ENCODE measurements around the gene SRP54.
"Not testable (repeated sequence)": the region's sequence is repeated elsewhere in the genome, so short reads cannot be mapped to it uniquely, and the experiment has no call there.

The SRP54 gene

DNA sequence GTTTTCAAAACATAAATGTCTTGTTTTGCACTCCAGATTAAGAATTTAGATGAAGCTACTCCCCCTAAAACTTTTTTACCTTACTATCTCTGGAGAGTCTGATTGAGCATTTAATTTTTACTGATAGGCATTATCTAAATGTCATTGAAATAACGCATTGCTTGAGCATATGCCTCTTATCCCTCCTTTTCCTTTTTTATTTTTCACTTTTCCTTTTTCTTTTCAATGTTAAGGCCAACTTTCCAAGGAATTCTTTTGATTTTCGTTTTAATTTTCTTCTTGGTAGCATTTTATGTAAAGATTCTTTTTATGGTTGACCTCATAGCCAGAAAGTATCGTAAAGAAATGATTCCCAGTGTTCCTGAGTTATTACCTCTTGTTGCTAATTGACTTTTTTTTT, 2.9 kb downstream of the SRP54 start:
- FAIRE-seq = no peak

DNA sequence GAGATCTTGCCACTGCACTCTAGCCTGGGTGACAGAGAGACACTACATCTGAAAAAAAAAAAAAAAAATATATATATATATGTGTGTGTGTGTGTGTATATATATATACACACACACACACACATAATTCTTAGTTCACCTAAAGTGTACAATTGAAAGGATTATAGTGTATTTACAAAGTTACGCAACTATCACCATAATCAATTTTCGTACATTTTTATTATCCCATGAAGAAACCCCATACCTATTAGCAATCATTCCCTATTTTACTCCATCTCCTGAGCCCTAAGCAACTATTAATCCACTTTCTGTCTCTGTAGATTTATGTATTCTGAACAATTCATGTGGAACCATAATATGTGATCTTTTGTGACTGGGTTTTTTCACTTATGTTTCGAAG, 4.4 kb downstream of the SRP54 start:
- FAIRE-seq = no peak

GRCh38 chr14:34989762-34990161, 7.0 kb downstream of the SRP54 start:
- no peak for FAIRE-seq

- no peak for FAIRE-seq
Observed at GRCh38 chr14:34993426-34993825, 10.6 kb downstream of the SRP54 start.

GRCh38 chr14:34994668-34995067, 11.9 kb downstream of the SRP54 start:
- no peak for FAIRE-seq

- no peak for FAIRE-seq
Observed at GRCh38 chr14:34997762-34998161, 15.0 kb downstream of the SRP54 start.

DNA sequence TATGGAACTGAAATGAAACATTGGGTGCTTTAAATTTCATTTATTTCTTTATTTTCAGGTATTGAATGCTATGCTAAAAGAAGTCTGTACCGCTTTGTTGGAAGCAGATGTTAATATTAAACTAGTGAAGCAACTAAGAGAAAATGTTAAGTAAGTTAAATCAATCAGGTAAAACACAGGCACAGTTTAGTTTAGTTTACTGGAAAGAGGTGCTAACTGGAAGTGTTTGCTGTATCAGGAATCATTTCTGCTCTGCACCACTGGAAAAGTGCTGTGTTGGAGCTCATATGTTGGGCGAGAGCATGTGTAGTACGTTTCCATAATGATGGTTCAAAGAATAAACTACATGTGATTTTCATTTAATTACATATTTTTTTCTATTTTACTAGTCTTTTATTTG, 16.7 kb downstream of the SRP54 start:
- FAIRE-seq = no peak

DNA sequence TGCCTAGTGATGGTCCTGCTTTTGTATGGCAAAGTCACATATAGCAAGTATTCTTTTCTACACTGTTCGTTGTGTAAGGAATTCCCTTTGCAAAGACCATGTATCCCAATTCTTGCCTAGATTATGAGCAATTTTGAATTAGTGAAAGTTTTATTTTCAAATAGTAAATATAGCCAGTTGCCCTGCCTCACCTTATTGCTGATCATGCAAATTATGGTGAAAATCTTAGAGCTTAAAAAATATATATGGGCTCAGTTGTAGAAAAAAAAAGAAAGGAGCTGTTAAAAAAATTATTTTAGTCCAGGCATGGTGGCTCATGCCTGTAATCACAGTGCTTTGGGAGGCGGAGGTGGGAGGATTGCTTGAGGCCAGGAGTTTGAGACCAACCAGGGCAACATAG, 18.8 kb downstream of the SRP54 start:
- no peak for FAIRE-seq

DNA sequence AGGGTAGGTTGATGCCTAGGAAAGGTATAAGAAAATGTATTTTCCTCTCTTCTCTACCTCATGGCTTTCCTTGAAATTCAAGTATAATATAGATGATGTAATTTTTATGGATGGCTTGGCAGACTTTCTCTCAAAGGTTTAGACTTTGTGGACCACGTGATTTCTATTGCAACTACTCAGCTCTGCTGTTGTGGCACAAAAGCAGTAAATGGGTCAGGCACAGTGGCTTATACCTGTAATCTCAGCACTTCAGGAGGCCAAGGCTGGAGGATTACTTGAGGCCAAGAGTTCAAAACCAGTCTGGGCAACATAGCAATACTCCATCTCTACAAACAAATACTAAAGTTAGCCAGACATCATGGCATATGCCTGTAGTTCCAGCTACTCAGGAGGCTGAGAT, 22.0 kb downstream of the SRP54 start:
- FAIRE-seq = no peak

DNA sequence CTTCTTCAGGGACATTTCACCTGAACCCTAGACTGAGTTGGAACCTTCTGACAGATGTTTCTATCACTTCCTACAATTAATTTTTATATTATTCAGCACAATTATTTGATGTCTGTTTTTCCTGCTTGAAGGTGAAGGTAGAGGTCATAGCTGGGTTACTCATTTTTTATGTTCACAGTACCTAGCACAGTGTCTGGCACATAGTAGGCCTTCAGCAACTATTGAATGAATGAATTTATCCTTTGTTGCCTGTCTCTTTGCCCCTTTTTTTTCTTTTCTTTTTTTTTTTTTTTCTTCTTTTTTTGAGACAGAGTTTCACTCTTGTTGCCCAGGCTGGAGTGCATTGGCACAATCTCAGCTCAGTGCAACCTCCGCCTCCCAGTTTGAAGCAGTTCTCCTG, 33.8 kb downstream of the SRP54 start:
- no peak for FAIRE-seq

DNA sequence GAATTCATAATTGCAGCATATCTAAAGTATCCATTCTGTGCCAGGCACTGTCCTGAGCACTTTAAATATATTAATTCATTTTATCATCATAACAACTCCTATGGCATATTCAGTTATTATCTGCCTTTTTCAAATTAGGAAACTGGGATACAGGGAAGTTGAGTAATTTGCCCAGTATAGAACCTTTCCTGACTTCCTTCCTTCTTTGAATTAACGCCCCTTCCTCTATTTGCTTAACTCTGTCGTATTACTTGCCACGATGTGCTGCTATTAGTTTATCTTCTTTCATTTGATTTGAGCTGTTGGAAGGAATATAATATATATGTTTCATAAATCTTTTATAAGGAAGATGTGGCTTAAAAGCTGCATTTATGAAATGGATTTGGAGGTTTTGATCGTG, 37.9 kb downstream of the SRP54 start:
- no peak for FAIRE-seq

DNA sequence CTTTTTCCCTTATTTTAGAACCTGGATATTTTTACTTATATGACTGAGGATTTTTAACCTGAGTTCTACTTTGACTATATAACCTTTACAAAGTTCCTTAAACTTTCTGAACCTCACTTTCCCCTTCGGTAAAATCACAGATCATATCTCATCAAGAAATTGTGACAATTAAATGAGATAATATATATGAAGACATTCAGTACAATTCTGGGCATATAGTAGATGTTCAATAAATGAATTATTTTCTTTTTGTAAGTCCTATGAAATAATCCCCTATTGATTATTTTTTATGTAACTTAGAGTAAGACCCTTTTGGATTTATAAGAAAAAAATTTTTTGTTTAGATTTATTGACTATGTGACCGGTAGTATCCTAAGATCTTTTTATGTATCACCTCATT, 45.6 kb downstream of the SRP54 start:
- peak; percentile 24 for FAIRE-seq

GRCh38 chr14:35032562-35032961, 49.8 kb downstream of the SRP54 start:
- no peak for FAIRE-seq

- FAIRE-seq = no peak
Observed at GRCh38 chr14:35034440-35034833, 51.6 kb downstream of the SRP54 start.

DNA sequence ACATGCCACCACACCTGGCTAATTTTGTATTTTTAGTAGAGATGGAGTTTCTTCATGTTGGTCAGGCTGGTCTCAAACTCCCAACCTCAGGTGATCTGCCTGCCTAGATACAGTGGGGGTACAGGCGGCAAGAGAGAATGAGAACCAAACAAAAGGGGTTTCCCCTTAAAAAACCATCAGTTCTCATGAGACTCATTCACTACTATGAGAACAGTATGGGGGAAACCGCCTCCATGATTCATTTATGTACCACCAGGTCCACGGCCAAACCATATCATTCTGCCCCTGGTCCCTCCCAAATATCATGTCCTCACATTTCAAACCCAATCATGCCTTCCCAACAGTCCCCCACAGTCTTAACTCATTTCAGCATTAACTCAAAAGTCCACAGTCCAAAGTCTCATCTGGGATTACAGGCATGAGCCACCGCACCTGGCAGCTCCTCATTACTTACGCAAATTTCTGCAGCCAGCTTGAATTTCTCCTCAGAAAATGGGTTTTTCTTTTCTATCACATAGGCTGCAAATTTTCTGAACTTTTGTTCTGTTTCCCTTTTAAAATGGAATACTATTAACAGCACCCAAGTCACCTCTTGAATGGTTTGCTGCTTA, 52.3 kb downstream of the SRP54 start:
- not testable (repeated sequence) for FAIRE-seq

GRCh38 chr14:35038312-35038711, 55.5 kb downstream of the SRP54 start:
- not testable (repeated sequence) for FAIRE-seq

- FAIRE-seq = no peak
Observed at GRCh38 chr14:35042632-35043031, 59.8 kb downstream of the SRP54 start.

- FAIRE-seq = no peak
Observed at GRCh38 chr14:35043046-35043445, 60.3 kb downstream of the SRP54 start.

- FAIRE-seq = no peak
Observed at GRCh38 chr14:35044939-35045797, 62.4 kb downstream of the SRP54 start.

DNA sequence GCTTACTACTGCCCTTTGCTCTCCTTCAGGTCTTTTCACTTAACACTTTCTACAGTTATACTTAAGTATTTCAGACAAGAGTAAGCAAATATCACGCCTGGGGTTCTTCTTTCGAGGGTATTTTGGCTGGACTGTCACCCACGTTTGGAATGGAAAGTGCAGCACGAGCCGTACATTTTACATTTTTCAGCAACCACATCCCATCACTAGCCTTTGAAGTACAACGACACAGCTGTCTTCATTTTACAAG, 62.9 kb downstream of the SRP54 start:
- FAIRE-seq = no peak

GRCh38 chr14:35046048-35046750, 63.4 kb downstream of the SRP54 start, which contains the start of gene FAM177A1:
Gene FAM177A1, plus strand, starts transcription at chr14:35046272. Its CDS starts 192 bp downstream, at chr14:35046464.
- FAIRE-seq = no peak

DNA sequence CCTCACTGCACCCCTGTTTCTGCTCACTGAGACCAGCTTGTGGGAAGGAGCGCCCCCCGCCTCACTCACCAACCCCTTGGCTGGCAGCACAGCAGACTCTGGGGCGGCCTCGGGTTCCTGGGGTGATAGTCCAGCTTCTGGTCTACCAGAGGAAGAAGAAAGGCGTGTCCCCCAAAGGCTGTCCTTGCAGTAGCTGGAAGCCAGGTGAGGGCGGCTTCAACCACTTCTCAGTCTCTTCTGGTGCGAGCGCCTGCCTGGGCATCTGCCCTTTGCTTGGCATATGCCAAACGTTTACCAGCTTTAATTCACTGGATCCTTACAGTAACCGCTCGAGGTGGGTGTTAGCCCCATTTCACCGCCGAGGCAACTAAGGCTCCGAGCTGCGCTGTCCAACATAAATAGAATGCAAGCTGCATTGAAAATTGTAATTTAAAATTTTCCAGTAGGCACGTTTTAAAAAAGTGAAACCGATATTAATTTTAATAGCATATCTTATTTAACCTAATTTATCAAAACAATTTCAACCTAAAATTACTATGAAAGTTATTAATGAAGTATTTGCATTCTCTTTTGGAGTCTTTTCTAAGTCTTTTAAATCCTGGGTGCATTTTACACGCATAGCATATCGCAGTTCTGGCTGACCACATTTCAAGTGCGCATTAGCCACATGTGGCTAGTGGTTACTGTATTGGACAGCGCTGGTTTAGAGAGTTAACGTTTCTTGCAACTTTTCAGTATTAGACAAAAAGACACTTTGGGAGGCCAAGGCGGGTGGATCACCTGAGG, 64.2 kb downstream of the SRP54 start:
- no peak for FAIRE-seq

GRCh38 chr14:35047976-35048513, 65.3 kb downstream of the SRP54 start:
- no peak for FAIRE-seq
